AG04450 (cell line): ENCODE measurements around the gene LRRTM2. TPM values are rescaled to one million over a fixed set of nuclear protein-coding genes. Genes with fewer than 3 reads are reported as not detected.

Source experiments
- CTCF ChIA-PET: fragments of 300-600, 350-600 bp; formaldehyde crosslinking; extraction: SDS; loops from one replicate; lab custom pipeline; 2022; ENCODE audit warnings: antibody characterized with exemption, inconsistent platforms; lab: Charles Lee
- POLR2A ChIA-PET: fragments of 350-600 bp; formaldehyde crosslinking; extraction: SDS; loops from one replicate; lab custom pipeline; 2021; ENCODE audit warnings: antibody characterized with exemption, inconsistent platforms; lab: Yijun Ruan, JAX
- DNase-seq: peaks from one replicate; pipeline ENCODE4 v3.0.0-alpha.2; 2011; ENCODE audit warnings: low read depth, low spot score
- H3K27ac ChIP-seq: one replicate; pipeline ENCODE4 v1.5.1; 2012; ENCODE audit warnings: low read depth, low read length, control low read depth
- H3K27me3 ChIP-seq: one replicate; pipeline ENCODE4 v1.6.0; 2012; ENCODE audit warnings: low read length; ENCODE audit not compliant: control insufficient read depth, insufficient read depth
- H3K4me3 ChIP-seq: 2 replicates; pipeline ENCODE4 v1.5.1; 2011; ENCODE audit warnings: mild to moderate bottlenecking, low read depth, low read length, control low read depth
- H3K9me3 ChIP-seq: 2 replicates; pipeline ENCODE4 v1.5.1; 2012; ENCODE audit warnings: low read length; ENCODE audit not compliant: control insufficient read depth, insufficient read depth
- polyA plus RNA-seq: library from polyadenylated mRNA; depleted of rRNA; stranded (reverse); fragments of >200 nt; gene quantifications from 2 replicates; pipeline ENCODE4 v1.2.3, GENCODE V29; 2011
- TF ChIP-seq, protein P1 (sequence below): IDR thresholded peaks from 2 replicates; pipeline ENCODE4 v1.5.1; 2011; ENCODE audit warnings: low read depth, low read length, control low read depth, inconsistent platforms

Gene LRRTM2
- polyA plus RNA-seq, 1 experiment: 2.6 TPM

DNA sequence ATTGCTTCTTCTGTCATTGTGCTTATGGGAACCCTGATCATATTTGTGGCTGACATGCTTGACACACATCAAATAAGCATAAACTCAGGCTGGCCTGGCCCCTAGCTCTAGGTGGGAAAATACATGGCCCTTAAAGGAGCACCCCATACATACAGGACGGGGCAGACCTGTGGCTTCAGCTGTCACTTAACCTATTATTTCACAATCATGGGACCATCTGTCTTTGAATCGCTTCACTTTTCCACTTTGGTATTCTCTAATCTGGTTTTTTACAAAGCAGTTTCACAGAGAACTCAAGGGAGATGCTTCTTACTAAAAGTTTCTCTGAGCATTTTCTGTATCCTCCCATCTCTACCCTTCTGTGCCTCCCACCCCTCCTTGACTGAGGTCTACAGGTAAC lies 34.6 kb upstream of the LRRTM2 start:
- no peak for DNase-seq
- Histone ChIP-seq H3K27me3 (no peaks in the 10 kb centered on the region), H3K4me3 (no peak overlapping the region), H3K27ac (no peak overlapping the region), H3K9me3 (peaks cover 5% of the 10 kb centered on the region; the same call in 1 of the 2 replicates)
- CTCF ChIA-PET: no interaction called here
- TF ChIP-seq, protein P1, sequence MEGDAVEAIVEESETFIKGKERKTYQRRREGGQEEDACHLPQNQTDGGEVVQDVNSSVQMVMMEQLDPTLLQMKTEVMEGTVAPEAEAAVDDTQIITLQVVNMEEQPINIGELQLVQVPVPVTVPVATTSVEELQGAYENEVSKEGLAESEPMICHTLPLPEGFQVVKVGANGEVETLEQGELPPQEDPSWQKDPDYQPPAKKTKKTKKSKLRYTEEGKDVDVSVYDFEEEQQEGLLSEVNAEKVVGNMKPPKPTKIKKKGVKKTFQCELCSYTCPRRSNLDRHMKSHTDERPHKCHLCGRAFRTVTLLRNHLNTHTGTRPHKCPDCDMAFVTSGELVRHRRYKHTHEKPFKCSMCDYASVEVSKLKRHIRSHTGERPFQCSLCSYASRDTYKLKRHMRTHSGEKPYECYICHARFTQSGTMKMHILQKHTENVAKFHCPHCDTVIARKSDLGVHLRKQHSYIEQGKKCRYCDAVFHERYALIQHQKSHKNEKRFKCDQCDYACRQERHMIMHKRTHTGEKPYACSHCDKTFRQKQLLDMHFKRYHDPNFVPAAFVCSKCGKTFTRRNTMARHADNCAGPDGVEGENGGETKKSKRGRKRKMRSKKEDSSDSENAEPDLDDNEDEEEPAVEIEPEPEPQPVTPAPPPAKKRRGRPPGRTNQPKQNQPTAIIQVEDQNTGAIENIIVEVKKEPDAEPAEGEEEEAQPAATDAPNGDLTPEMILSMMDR: no peak
- POLR2A ChIA-PET: no interaction called here

DNA sequence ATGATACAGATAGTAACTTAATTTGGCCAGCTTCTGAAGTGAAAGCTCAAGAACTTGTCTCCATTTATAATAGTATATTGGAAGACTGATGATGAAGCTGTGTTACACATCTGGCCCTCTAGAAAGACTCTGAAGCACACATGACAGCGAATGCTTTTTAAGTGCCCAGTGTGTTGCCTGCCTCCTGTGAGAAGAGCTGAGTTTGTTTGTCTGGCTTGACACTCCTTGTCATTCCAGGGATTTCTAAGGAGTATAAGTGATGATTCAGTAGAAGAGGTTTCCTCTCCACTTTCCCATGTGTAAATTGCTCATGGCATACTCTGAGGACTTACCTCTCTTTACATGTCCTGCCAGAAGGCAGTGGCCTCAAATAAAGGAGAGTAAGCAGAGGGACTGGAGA lies 30.4 kb upstream of the LRRTM2 start:
- H3K4me3 ChIP-seq: no peak overlapping the region
- H3K9me3 ChIP-seq: peaks cover 4% of the 10 kb centered on the region; the same call in 1 of the 2 replicates
- H3K27me3 ChIP-seq: no peaks in the 10 kb centered on the region
- DNase-seq: peak; percentile 41
- ChIA-PET POLR2A (interaction anchor here (0.6 kb wide), 1 partner anchor 159 kb away, joined by 3 read pairs; no protein-coding TSS in a partner anchor), CTCF (no interaction called here)
- TF ChIP-seq, protein P1: no peak
- H3K27ac ChIP-seq: no peak overlapping the region

DNA sequence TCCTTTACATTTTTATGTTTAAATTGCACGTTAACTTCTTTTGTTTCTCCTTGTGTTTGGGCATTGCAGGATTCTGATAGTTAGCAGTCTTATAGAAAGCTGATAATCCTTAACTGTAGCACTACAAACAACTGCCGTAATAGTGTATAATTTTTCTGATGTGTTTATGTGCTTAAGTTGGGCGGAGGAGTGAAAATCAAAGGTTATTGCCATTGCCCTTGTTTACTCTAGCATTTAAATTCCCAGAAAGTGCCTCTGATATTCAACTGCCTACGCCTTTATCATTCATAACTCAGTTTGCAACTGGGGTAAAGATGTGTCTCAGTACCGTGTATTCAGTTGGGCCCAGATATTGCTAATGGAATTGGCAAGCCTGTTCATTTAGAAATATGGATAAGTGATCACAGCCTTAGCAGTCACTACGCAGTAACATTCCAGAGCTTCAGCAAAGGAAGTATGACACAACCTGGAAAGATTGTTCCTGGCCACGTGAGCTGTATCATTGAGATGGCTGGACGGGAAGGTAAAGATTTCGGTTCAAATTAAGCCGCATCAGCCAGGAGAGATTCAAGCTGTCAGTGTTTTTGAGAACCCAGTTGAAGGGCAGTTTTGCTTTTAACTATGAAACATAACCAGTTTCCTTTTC lies 28.1 kb upstream of the LRRTM2 start:
- POLR2A ChIA-PET: no interaction called here
- peak; percentile 7 for DNase-seq
- no peak overlapping the region for H3K4me3 ChIP-seq
- H3K27me3 ChIP-seq: no peaks in the 10 kb centered on the region
- H3K9me3 ChIP-seq: no peaks in the 10 kb centered on the region
- TF ChIP-seq, protein P1: no peak
- no peak overlapping the region for H3K27ac ChIP-seq
- CTCF ChIA-PET: no interaction called here

DNA sequence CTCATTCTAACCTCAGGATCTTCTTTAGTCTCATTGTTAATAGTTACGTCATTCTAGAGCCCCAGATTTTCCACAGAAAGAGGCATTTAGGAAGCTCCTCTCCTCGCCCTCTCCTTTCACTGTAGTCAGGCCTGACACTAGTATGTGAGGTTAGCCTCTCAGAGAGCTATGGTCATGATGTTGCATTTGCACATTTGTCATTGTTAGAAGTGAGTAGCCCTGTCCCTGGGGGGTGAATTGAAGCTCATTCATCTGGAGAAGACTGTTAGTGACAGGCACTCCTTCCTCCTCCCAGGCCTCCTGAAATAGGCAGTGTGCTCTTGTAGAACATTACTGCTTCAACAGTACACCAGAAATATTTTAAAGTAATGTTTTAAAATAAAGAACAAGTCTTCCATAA lies 26.6 kb upstream of the LRRTM2 start:
- DNase-seq: no peak
- Histone ChIP-seq H3K27me3 (no peaks in the 10 kb centered on the region), H3K27ac (no peak overlapping the region), H3K9me3 (no peaks in the 10 kb centered on the region), H3K4me3 (no peak overlapping the region)
- TF ChIP-seq, protein P1: no peak
- ChIA-PET CTCF (interaction anchor here (0.7 kb wide), 1 partner anchor 361 kb away, joined by 3 read pairs; no protein-coding TSS in a partner anchor), POLR2A (no interaction called here)

DNA sequence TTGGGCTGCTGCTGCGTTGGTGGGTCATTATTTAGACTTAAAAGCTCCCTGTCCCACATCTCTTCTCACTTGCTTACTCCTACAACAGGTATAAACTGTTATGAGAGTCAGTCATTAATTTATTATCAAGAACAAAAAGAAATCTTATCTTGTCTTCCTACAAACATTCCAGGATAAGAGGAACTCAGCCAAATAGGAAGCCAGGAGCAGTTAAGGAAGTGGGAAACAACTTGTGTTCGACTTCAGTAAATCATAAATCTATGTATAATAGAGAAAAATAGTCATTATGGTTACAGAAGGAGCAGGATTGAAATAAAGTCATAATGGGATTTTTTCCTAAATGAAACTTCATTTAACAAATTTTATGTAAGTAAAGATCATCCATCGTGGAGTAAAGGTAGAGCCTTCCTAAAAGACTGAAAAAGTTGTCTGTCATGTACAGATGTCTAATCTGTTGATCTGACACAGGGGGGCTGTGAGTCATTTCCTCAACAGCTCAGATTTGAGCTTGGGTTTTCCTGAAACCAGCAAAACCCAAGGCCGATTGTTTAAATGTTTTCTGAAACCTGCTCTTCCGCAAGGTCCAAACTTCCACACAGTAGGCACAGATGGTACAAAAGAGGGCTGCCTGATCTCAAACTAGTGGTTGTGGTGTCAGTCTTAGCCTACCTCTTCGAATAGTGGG lies 25.3 kb upstream of the LRRTM2 start:
- POLR2A ChIA-PET: no interaction called here
- Histone ChIP-seq H3K9me3 (no peaks in the 10 kb centered on the region), H3K4me3 (no peak overlapping the region), H3K27ac (peak overlapping the region; percentile 43), H3K27me3 (no peaks in the 10 kb centered on the region)
- CTCF ChIA-PET: no interaction called here
- DNase-seq: peak; percentile 13
- TF ChIP-seq, protein P1: no peak
